ENCODE data around the gene ORAI1. TPM values are rescaled to one million over a fixed set of nuclear protein-coding genes. Genes with fewer than 3 reads are reported as not detected.

The ORAI1 gene
- total RNA-seq, 1 experiment from 2014 or later: 33.9 TPM

GRCh38 chr12:121648458-121649028 lies 22.2 kb downstream of the ORAI1 start:
- no peaks in the 10 kb centered on the region for H3K9me3 Mint-ChIP-seq (ENCODE audit: unreplicated experiment)
- CTCF ChIA-PET: interaction anchor here (0.9 to 1.9 kb wide), 2 partner anchors 20 to 96 kb away, joined by 3 to 5 read pairs; no protein-coding TSS in a partner anchor

GRCh38 chr12:121649322-121649721 lies 23.0 kb downstream of the ORAI1 start:
- TF ChIP-seq CTCF (IDR thresholded peaks at IDR 0.05; ENCODE audit: insufficient read depth in 1 of 2, low read depth in 1 of 2, low read length in 1 of 2, severe bottlenecking in 1 of 2, unreplicated experiment in 1 of 2): no peak
- Histone ChIP-seq H3K4me1 (no peaks in the 10 kb centered on the region), H3K9me3 (no peaks in the 10 kb centered on the region), H3K36me3 (ENCODE audit: control insufficient read depth, insufficient read depth, low read length) (no peaks in the 10 kb centered on the region; the same call in none of the 2 replicates), H3K4me3 (ENCODE audit: low read depth, low read length) (no peak overlapping the region), H3K27me3 (replicated peaks; ENCODE audit: control insufficient read depth, insufficient read depth, low read length) (no peaks in the 10 kb centered on the region)
- peaks cover 30% of the 10 kb centered on the region for H3K36me3 Mint-ChIP-seq (ENCODE audit: insufficient read depth, unreplicated experiment)
- no peaks in the 10 kb centered on the region for H3K27me3 Mint-ChIP-seq (ENCODE audit: insufficient read depth, unreplicated experiment)
- TSS peak; percentile 79 for BruUV-seq (replicated peaks)
- CTCF ChIA-PET: interaction anchor here (0.5 to 1.9 kb wide), 2 partner anchors 18 to 19 kb away, joined by 3 to 5 read pairs; no protein-coding TSS in a partner anchor
- POLR2A ChIA-PET: no interaction called here
- no peak overlapping the region for H3K27ac Mint-ChIP-seq (ENCODE audit: unreplicated experiment)
- intact Hi-C loops (cut with micrococcal nuclease; ENCODE audit: unreplicated experiment): no loop called here
- no peak for DNase-seq
- H3K4me1 Mint-ChIP-seq (ENCODE audit: low read depth, unreplicated experiment): no peaks in the 10 kb centered on the region
- no peaks in the 10 kb centered on the region for H3K9me3 Mint-ChIP-seq (ENCODE audit: unreplicated experiment)
- H3K4me3 Mint-ChIP-seq (ENCODE audit: unreplicated experiment): no peak overlapping the region

More at GRCh38 chr12:121648458-121649028, 22.2 kb downstream of the ORAI1 start:
- Mint-ChIP-seq H3K4me3 (ENCODE audit: unreplicated experiment) (no peak overlapping the region), H3K27me3 (ENCODE audit: insufficient read depth, unreplicated experiment) (no peaks in the 10 kb centered on the region), H3K4me1 (ENCODE audit: low read depth, unreplicated experiment) (no peaks in the 10 kb centered on the region), H3K36me3 (ENCODE audit: insufficient read depth, unreplicated experiment) (peaks cover 33% of the 10 kb centered on the region), H3K27ac (ENCODE audit: unreplicated experiment) (no peak overlapping the region)
- no peak for DNase-seq
- intact Hi-C loops (cut with micrococcal nuclease; ENCODE audit: unreplicated experiment): no loop called here
- H3K27me3 ChIP-seq (replicated peaks; ENCODE audit: control insufficient read depth, insufficient read depth, low read length): no peaks in the 10 kb centered on the region
- H3K36me3 ChIP-seq (ENCODE audit: control insufficient read depth, insufficient read depth, low read length): no peaks in the 10 kb centered on the region; the same call in none of the 2 replicates
- TSS peak; percentile 20 for BruUV-seq (replicated peaks)
- POLR2A ChIA-PET: no interaction called here
- H3K4me3 ChIP-seq (ENCODE audit: low read depth, low read length): no peak overlapping the region
- H3K9me3 ChIP-seq: no peaks in the 10 kb centered on the region
- H3K4me1 ChIP-seq: no peaks in the 10 kb centered on the region
- TF ChIP-seq CTCF (IDR thresholded peaks at IDR 0.05; ENCODE audit: insufficient read depth in 1 of 2, low read depth in 1 of 2, low read length in 1 of 2, severe bottlenecking in 1 of 2, unreplicated experiment in 1 of 2): no peak

GRCh38 chr12:121649819-121650353 lies 23.6 kb downstream of the ORAI1 start:
- CTCF ChIA-PET: interaction anchor here (1.1 to 1.9 kb wide), 2 partner anchors 19 to 23 kb away, joined by 4 to 5 read pairs; partner anchors contain the start of gene ORAI1
- Histone ChIP-seq H3K27me3 (replicated peaks; ENCODE audit: control insufficient read depth, insufficient read depth, low read length) (no peaks in the 10 kb centered on the region), H3K4me3 (ENCODE audit: low read depth, low read length) (no peak overlapping the region), H3K36me3 (ENCODE audit: control insufficient read depth, insufficient read depth, low read length) (no peaks in the 10 kb centered on the region; the same call in none of the 2 replicates), H3K4me1 (no peaks in the 10 kb centered on the region), H3K9me3 (no peaks in the 10 kb centered on the region)
- no TSS peak for BruUV-seq (replicated peaks)
- Mint-ChIP-seq H3K4me3 (ENCODE audit: unreplicated experiment) (no peak overlapping the region), H3K27ac (ENCODE audit: unreplicated experiment) (no peak overlapping the region), H3K27me3 (ENCODE audit: insufficient read depth, unreplicated experiment) (no peaks in the 10 kb centered on the region), H3K4me1 (ENCODE audit: low read depth, unreplicated experiment) (no peaks in the 10 kb centered on the region), H3K36me3 (ENCODE audit: insufficient read depth, unreplicated experiment) (peaks cover 34% of the 10 kb centered on the region), H3K9me3 (ENCODE audit: unreplicated experiment) (no peaks in the 10 kb centered on the region)
- TF ChIP-seq CTCF (IDR thresholded peaks at IDR 0.05; ENCODE audit: insufficient read depth in 1 of 2, low read depth in 1 of 2, low read length in 1 of 2, severe bottlenecking in 1 of 2, unreplicated experiment in 1 of 2): no peak
- intact Hi-C loops (cut with micrococcal nuclease; ENCODE audit: unreplicated experiment): no loop called here
- POLR2A ChIA-PET: no interaction called here
- DNase-seq: no peak
